CD14-positive monocyte (primary cell): ENCODE data around the gene CD200. TPM values are rescaled to one million over a fixed set of nuclear protein-coding genes. Genes with fewer than 3 reads are reported as not detected.

Experiments
- DNase-seq, 3 donors: peaks; one replicate each; pipeline ENCODE4 v3.0.0-alpha.2; 2011 to 2022
- H2AFZ ChIP-seq: 2 replicates; pipeline ENCODE4 v1.6.0; 2012; ENCODE audit warnings: mild to moderate bottlenecking, low read depth, low read length, inconsistent platforms; ENCODE audit not compliant: insufficient read depth, poor library complexity, severe bottlenecking
- H3K27ac ChIP-seq, 2 donors: 1 replicate in 1 of 2; 2 replicates in 1 of 2; pipeline ENCODE4 v1.5.1; 2012 to 2013; ENCODE audit warnings: low read length in 2 of 2, control low read depth in 1 of 2, inconsistent platforms in 1 of 2, low read depth in 1 of 2, mild to moderate bottlenecking in 1 of 2
- H3K27me3 ChIP-seq, 2 donors: one replicate each; pipeline versions ENCODE4 v1.6.0 to v1.6.1; 2011 to 2013; ENCODE audit warnings: low read length in 2 of 2; ENCODE audit not compliant: control insufficient read depth in 2 of 2, insufficient read depth in 2 of 2
- H3K36me3 ChIP-seq, 2 donors: replicated peaks in 1 of 2; 1 replicate in 1 of 2; 2 replicates in 1 of 2; pipeline versions ENCODE4 v1.5.1 to v1.6.1; 2012 to 2013; ENCODE audit warnings: low read length in 2 of 2, control low read depth in 1 of 2, inconsistent platforms in 1 of 2, mild to moderate bottlenecking in 1 of 2; ENCODE audit not compliant: insufficient read depth in 2 of 2, control insufficient read depth in 1 of 2
- H3K4me1 ChIP-seq, 2 donors: 1 replicate in 1 of 2; 2 replicates in 1 of 2; pipeline versions ENCODE4 v1.5.1 to v1.6.1; 2012 to 2013; ENCODE audit warnings: low read length in 2 of 2, control low read depth in 1 of 2, inconsistent platforms in 1 of 2, mild to moderate bottlenecking in 1 of 2, moderate library complexity in 1 of 2; ENCODE audit not compliant: insufficient read depth in 2 of 2, control insufficient read depth in 1 of 2
- H3K4me2 ChIP-seq: replicated peaks from 2 replicates; pipeline ENCODE3; 2012; ENCODE audit warnings: low read length, moderate library complexity, mild to moderate bottlenecking; ENCODE audit not compliant: poor library complexity, severe bottlenecking; ENCODE audit errors: extremely low read depth
- H3K4me3 ChIP-seq, 3 experiments: fragments of 200-600 bp in 1 of 3; sonication (generic) in 1 of 3; replicated peaks in 1 of 3; 1 replicate in 2 of 3; 2 replicates in 1 of 3; pipeline ENCODE4 v1.5.1; 2011 to 2013; ENCODE audit warnings: low read length in 3 of 3, mild to moderate bottlenecking in 3 of 3, control low read depth in 2 of 3, low read depth in 2 of 3, inconsistent platforms in 1 of 3, moderate library complexity in 1 of 3
- H3K79me2 ChIP-seq: 2 replicates; pipeline ENCODE4 v1.6.0; 2012; ENCODE audit warnings: mild to moderate bottlenecking, control low read depth, inconsistent platforms, low read length, moderate library complexity; ENCODE audit not compliant: insufficient read depth
- H3K9ac ChIP-seq: 2 replicates; pipeline ENCODE4 v1.6.0; 2017; ENCODE audit warnings: low read length, mild to moderate bottlenecking; ENCODE audit not compliant: insufficient read depth, poor library complexity, severe bottlenecking
- H3K9me3 ChIP-seq, 2 donors: replicated peaks in 1 of 2; 1 replicate in 1 of 2; 2 replicates in 1 of 2; pipeline versions ENCODE4 v1.5.1 to v1.6.1; 2012 to 2013; ENCODE audit warnings: low read length in 2 of 2, control low read depth in 1 of 2; ENCODE audit not compliant: control insufficient read depth in 1 of 2, insufficient read depth in 1 of 2
- H4K20me1 ChIP-seq: 2 replicates; pipeline ENCODE4 v1.6.0; 2012; ENCODE audit warnings: mild to moderate bottlenecking, low read length, control low read depth, moderate library complexity; ENCODE audit not compliant: insufficient read depth
- H3K27ac Mint-ChIP-seq, 7 donors: one replicate each; pipeline ENCODE4 v1.8.0; 2020; ENCODE audit warnings: mild to moderate bottlenecking in 7 of 7, mixed read lengths in 7 of 7, moderate library complexity in 6 of 7, inconsistent platforms in 2 of 7
- H3K27me3 Mint-ChIP-seq, 3 donors: one replicate each; pipeline ENCODE4 v1.8.0; 2021 to 2022; ENCODE audit warnings: low read depth in 3 of 3, mild to moderate bottlenecking in 3 of 3, mixed read lengths in 3 of 3, moderate library complexity in 3 of 3, inconsistent platforms in 1 of 3
- H3K36me3 Mint-ChIP-seq, 2 donors: one replicate each; pipeline ENCODE4 v1.8.0; 2020; ENCODE audit warnings: mixed read lengths in 2 of 2, inconsistent platforms in 1 of 2, mild to moderate bottlenecking in 1 of 2
- H3K4me1 Mint-ChIP-seq: one replicate; pipeline ENCODE4 v1.8.0; 2020; ENCODE audit warnings: mild to moderate bottlenecking, mixed read lengths
- H3K4me3 Mint-ChIP-seq, 2 donors: one replicate each; pipeline ENCODE4 v1.8.0; 2020; ENCODE audit warnings: mild to moderate bottlenecking in 2 of 2, mixed read lengths in 2 of 2, moderate library complexity in 1 of 2
- H3K9me3 Mint-ChIP-seq, 7 donors: one replicate each; pipeline ENCODE4 v1.8.0; 2020 to 2022; ENCODE audit warnings: mixed read lengths in 7 of 7, mild to moderate bottlenecking in 6 of 7, moderate library complexity in 6 of 7, inconsistent platforms in 2 of 7
- CTCF ChIP-seq: fragments of 200-600 bp; IDR thresholded peaks from one replicate; pipeline ENCODE4 v1.8.0; 2022; ENCODE audit warnings: antibody characterized with exemption, mild to moderate bottlenecking
- WGBS: methylation state at CpG from one replicate; pipeline ENCODE4 v1.1.5; 2013; ENCODE audit warnings: missing lambda C conversion rate; ENCODE audit not compliant: insufficient coverage; 5-methylcytosine and 5-hydroxymethylcytosine counted together
- intact Hi-C, 2 donors: fragments of 100-400 bp; cut with micrococcal nuclease; formaldehyde crosslinking; loops; one replicate each; pipeline versions ENCODE4 v1.15.0 to v1.15.1; 2023
- polyA plus RNA-seq, 3 donors: library from polyadenylated mRNA; depleted of rRNA in 1 of 3; unstranded in 2 of 3; stranded (reverse) in 1 of 3; fragments of 300-500 nt in 2 of 3; fragments of >200 nt in 1 of 3; fragmentation: Illumina TruSeq in 2 of 3; gene quantifications; 1 replicate in 2 of 3; 2 replicates in 1 of 3; pipeline ENCODE4 v1.2.3, GENCODE V29; 2012 to 2021

Gene CD200
- polyA plus RNA-seq, 3 donors: 0.12 to 0.13 TPM; not detected in 1

- WGBS: 56% methylated on average over 5 of the region's 15 CpGs
- H3K27me3 ChIP-seq: no peaks in the 10 kb centered on the region
- peak within 1 kb of the TSS; percentile 34 to 78 (median 47) for H3K4me3 ChIP-seq
- peak within 1 kb of the TSS; percentile 77 to 91 for H3K4me3 Mint-ChIP-seq
- H4K20me1 ChIP-seq: no peaks in the 10 kb centered on the region
- peak within 1 kb of the TSS in 4 of 7 donors; percentile 6 to 75 (median 11) for H3K27ac Mint-ChIP-seq
- intact Hi-C loops: loop anchor here in 1 of 2 donors (10.0 kb wide), 1 partner anchor 231 kb away; no protein-coding TSS in a partner anchor
- H3K27ac ChIP-seq: peak within 1 kb of the TSS in 1 of 2 donors; percentile 58
- peak within 1 kb of the TSS; percentile 74 for H3K4me2 ChIP-seq
- peak; percentile 69 for TF ChIP-seq CTCF
- H3K79me2 ChIP-seq: no peaks in the 10 kb centered on the region
- no peaks in the 10 kb centered on the region for H3K9me3 Mint-ChIP-seq
- no peaks in the 10 kb centered on the region for H3K36me3 ChIP-seq
- peak within 1 kb of the TSS; percentile 41 for H3K9ac ChIP-seq
- peak; percentile 17 to 43 (median 39) for DNase-seq
- H3K9me3 ChIP-seq: no peaks in the 10 kb centered on the region
- H2AFZ ChIP-seq: peak within 1 kb of the TSS; percentile 88
- no peaks in the 10 kb centered on the region for H3K36me3 Mint-ChIP-seq
- peaks cover 0 to 3% (median 0%) of the 10 kb centered on the region in 3 donors for H3K27me3 Mint-ChIP-seq
- H3K4me1 Mint-ChIP-seq: peaks cover 23% of the 10 kb centered on the region
- H3K4me1 ChIP-seq: peaks cover 7 to 19% of the 10 kb centered on the region in 2 donors
These were observed 39.3 kb upstream of the CD200 start, which contains the start of gene SLC9C1 for GRCh38 chr3:112293368-112294321. TSS of gene SLC9C1 (minus strand) at chr3:112294216. CDS start at chr3:112286791, 7,425 bp downstream.

- DNase-seq: no peak
These were observed 35.2 kb upstream of the CD200 start for GRCh38 chr3:112297714-112298113.

More at GRCh38 chr3:112297714-112298113, 35.2 kb upstream of the CD200 start:
- H3K9me3 Mint-ChIP-seq: peaks cover 0 to 2% (median 0%) of the 10 kb centered on the region in 7 donors
- peaks cover 23% of the 10 kb centered on the region for H3K4me1 Mint-ChIP-seq
- H3K27me3 ChIP-seq: no peaks in the 10 kb centered on the region
- intact Hi-C loops: loop anchor here in 1 of 2 donors (10.0 kb wide), 1 partner anchor 227 kb away; no protein-coding TSS in a partner anchor
- H2AFZ ChIP-seq: no peak overlapping the region
- peaks cover 0 to 3% (median 0%) of the 10 kb centered on the region in 3 donors for H3K27me3 Mint-ChIP-seq
- no peak for TF ChIP-seq CTCF
- H3K27ac Mint-ChIP-seq: peak overlapping the region in 1 of 7 donors; percentile 3
- H3K4me3 ChIP-seq: no peak overlapping the region
- H3K79me2 ChIP-seq: no peaks in the 10 kb centered on the region
- peaks cover 7 to 19% of the 10 kb centered on the region in 2 donors for H3K4me1 ChIP-seq
- no peaks in the 10 kb centered on the region for H3K36me3 Mint-ChIP-seq
- H3K4me3 Mint-ChIP-seq: no peak overlapping the region
- no peak overlapping the region for H3K9ac ChIP-seq
- no peak overlapping the region for H3K27ac ChIP-seq
- H3K36me3 ChIP-seq: no peaks in the 10 kb centered on the region
- no peaks in the 10 kb centered on the region for H3K9me3 ChIP-seq
- no peak overlapping the region for H3K4me2 ChIP-seq
- no peaks in the 10 kb centered on the region for H4K20me1 ChIP-seq
